Ramos (cell line): ENCODE measurements around the gene PLEKHA5.
"Not testable (repeated sequence)": the region's sequence is repeated elsewhere in the genome, so short reads cannot be mapped to it uniquely, and the experiment has no call there.

Experiments used
- in situ Hi-C: fragments of 300-500 bp; cut with MboI; formaldehyde crosslinking; loops from one replicate; pipeline ENCODE4 v1.14.3; 2022; ENCODE audit warnings: low sequenced_read_pairs; ENCODE audit not compliant: unreplicated experiment

PLEKHA5 gene

GRCh38 chr12:19227190-19227879 lies 97.8 kb downstream of the PLEKHA5 start:
- in situ Hi-C loops = no loop called here

- in situ Hi-C loops = no loop called here
These were observed 98.3 kb downstream of the PLEKHA5 start for GRCh38 chr12:19227880-19228210.

GRCh38 chr12:19229021-19229420 lies 99.5 kb downstream of the PLEKHA5 start:
- in situ Hi-C loops = not testable (repeated sequence)

- in situ Hi-C loops = no loop called here
These were observed 100.8 kb downstream of the PLEKHA5 start for GRCh38 chr12:19230299-19230866.

- in situ Hi-C loops = no loop called here
These were observed 101.4 kb downstream of the PLEKHA5 start for GRCh38 chr12:19230896-19231295.

GRCh38 chr12:19234171-19234704 lies 104.7 kb downstream of the PLEKHA5 start:
- in situ Hi-C loops = no loop called here

- in situ Hi-C loops = no loop called here
These were observed 105.7 kb downstream of the PLEKHA5 start for GRCh38 chr12:19234981-19235871.

GRCh38 chr12:19236656-19237055 lies 107.1 kb downstream of the PLEKHA5 start:
- in situ Hi-C loops = no loop called here

GRCh38 chr12:19238540-19238939 lies 109.0 kb downstream of the PLEKHA5 start:
- in situ Hi-C loops = no loop called here

- in situ Hi-C loops = no loop called here
These were observed 109.6 kb downstream of the PLEKHA5 start for GRCh38 chr12:19239102-19239501.

- in situ Hi-C loops = no loop called here
These were observed 110.2 kb downstream of the PLEKHA5 start for GRCh38 chr12:19239616-19240234.

GRCh38 chr12:19242581-19242980 lies 113.0 kb downstream of the PLEKHA5 start:
- in situ Hi-C loops = no loop called here

- in situ Hi-C loops = no loop called here
These were observed 114.0 kb downstream of the PLEKHA5 start for GRCh38 chr12:19243551-19243950.

GRCh38 chr12:19244312-19244711 lies 114.8 kb downstream of the PLEKHA5 start:
- in situ Hi-C loops = no loop called here

- in situ Hi-C loops = no loop called here
These were observed 115.6 kb downstream of the PLEKHA5 start for GRCh38 chr12:19245106-19245505.

GRCh38 chr12:19245666-19246065 lies 116.1 kb downstream of the PLEKHA5 start:
- in situ Hi-C loops = no loop called here

- in situ Hi-C loops = no loop called here
These were observed 117.4 kb downstream of the PLEKHA5 start for GRCh38 chr12:19246933-19247332.

GRCh38 chr12:19248929-19249602 lies 119.5 kb downstream of the PLEKHA5 start:
- in situ Hi-C loops = no loop called here

GRCh38 chr12:19251481-19252132 lies 122.1 kb downstream of the PLEKHA5 start:
- in situ Hi-C loops = no loop called here

- in situ Hi-C loops = no loop called here
These were observed 130.6 kb downstream of the PLEKHA5 start for GRCh38 chr12:19260135-19260534.
